Caco-2 (cell line): ENCODE data around the gene KLHL26. TPM values are rescaled to one million over a fixed set of nuclear protein-coding genes. Genes with fewer than 3 reads are reported as not detected.

ENCODE experiments used
- BruUV-seq: library from RNA; stranded (reverse); fragments of 400-500 nt; replicated peaks from 2 replicates; lab custom pipeline; 2021; lab: Mats Ljungman, UMichigan
- CTCF ChIA-PET: fragments of 300-600 bp; sonication (Branson Sonifier 250); formaldehyde crosslinking; loops from one replicate; lab custom pipeline; 2022; ENCODE audit warnings: antibody characterized with exemption; lab: Charles Lee
- POLR2A ChIA-PET: fragments of 300-600 bp; sonication (Branson Sonifier 250); formaldehyde crosslinking; loops from one replicate; lab custom pipeline; 2022; ENCODE audit warnings: antibody characterized with exemption; lab: Charles Lee
- DNase-seq, 2 experiments: peaks; one replicate each; pipeline versions ENCODE4 v3.0.0 to v3.0.0-alpha.2; 2020 to 2022
- H3K27me3 ChIP-seq: replicated peaks from 2 replicates; pipeline ENCODE4 v1.6.0; 2011; ENCODE audit warnings: low read length; ENCODE audit not compliant: control insufficient read depth, insufficient read depth
- H3K36me3 ChIP-seq: 2 replicates; pipeline ENCODE4 v1.5.1; 2011; ENCODE audit warnings: low read length; ENCODE audit not compliant: control insufficient read depth, insufficient read depth
- H3K4me1 ChIP-seq: fragments of 250-450 bp; sonication (Bioruptor Pico); 2 replicates; pipeline ENCODE4 v1.5.1; 2020; ENCODE audit warnings: mild to moderate bottlenecking
- H3K4me3 ChIP-seq: 2 replicates; pipeline ENCODE4 v1.5.1; 2011; ENCODE audit warnings: low read depth, mild to moderate bottlenecking, control low read depth, low read length
- H3K9me3 ChIP-seq: fragments of 250-450 bp; sonication (Bioruptor Pico); 2 replicates; pipeline ENCODE4 v1.5.1; 2020; ENCODE audit warnings: mild to moderate bottlenecking, moderate library complexity
- H3K27ac Mint-ChIP-seq: one replicate; pipeline ENCODE4 v1.8.0; 2022; ENCODE audit warnings: mixed read lengths; ENCODE audit not compliant: unreplicated experiment
- H3K27me3 Mint-ChIP-seq: one replicate; pipeline ENCODE4 v1.8.0; 2022; ENCODE audit warnings: mixed read lengths; ENCODE audit not compliant: insufficient read depth, unreplicated experiment
- H3K36me3 Mint-ChIP-seq: one replicate; pipeline ENCODE4 v1.8.0; 2022; ENCODE audit warnings: mild to moderate bottlenecking, mixed read lengths; ENCODE audit not compliant: insufficient read depth, unreplicated experiment
- H3K4me1 Mint-ChIP-seq: one replicate; pipeline ENCODE4 v1.8.0; 2022; ENCODE audit warnings: low read depth, mixed read lengths; ENCODE audit not compliant: unreplicated experiment
- H3K4me3 Mint-ChIP-seq: one replicate; pipeline ENCODE4 v1.8.0; 2022; ENCODE audit warnings: mild to moderate bottlenecking, moderate library complexity, mixed read lengths; ENCODE audit not compliant: unreplicated experiment
- H3K9me3 Mint-ChIP-seq: one replicate; pipeline ENCODE4 v1.8.0; 2022; ENCODE audit warnings: mixed read lengths; ENCODE audit not compliant: unreplicated experiment
- CTCF ChIP-seq, 2 experiments: fragments of 200-600 bp in 1 of 2; IDR thresholded peaks; 1 replicate in 1 of 2; 2 replicates in 1 of 2; pipeline versions ENCODE4 v1.5.1 to v1.8.0; 2011 to 2022; ENCODE audit warnings: antibody characterized with exemption in 1 of 2, control low read depth in 1 of 2, inconsistent platforms in 1 of 2, low read depth in 1 of 2, low read length in 1 of 2, mild to moderate bottlenecking in 1 of 2, moderate library complexity in 1 of 2; ENCODE audit not compliant: insufficient read depth in 1 of 2, severe bottlenecking in 1 of 2, unreplicated experiment in 1 of 2
- intact Hi-C: fragments of 100-400 bp; cut with micrococcal nuclease; formaldehyde crosslinking; loops from one replicate; pipeline ENCODE4 v1.10.0; 2022; ENCODE audit not compliant: unreplicated experiment
- total RNA-seq: library from RNA; stranded (reverse); gene quantifications from 2 replicates; pipeline ENCODE4 v1.2.3, GENCODE V29; 2022

KLHL26 gene
- total RNA-seq, 1 experiment from 2014 or later: 9.8 TPM

DNA sequence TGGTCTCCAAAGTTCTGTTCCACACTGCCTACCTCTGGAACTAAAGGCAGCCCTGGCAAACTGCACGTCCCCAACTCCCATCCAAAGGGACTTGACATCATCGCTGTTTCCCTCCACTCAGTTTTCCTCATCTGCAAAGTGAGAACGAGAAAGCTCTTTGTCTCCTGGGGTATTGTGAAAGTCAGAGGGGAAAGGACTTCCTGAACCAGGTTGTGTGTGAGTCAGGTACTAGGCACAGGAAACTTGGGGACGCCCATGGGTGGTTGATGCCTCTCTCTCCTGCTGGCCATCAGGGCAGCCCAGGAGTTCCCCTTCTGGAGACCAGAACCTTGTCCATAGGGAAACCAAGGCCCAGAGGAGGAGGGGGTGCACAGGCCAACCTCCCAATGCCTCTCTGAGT is 35.0 kb upstream of the KLHL26 start:
- POLR2A ChIA-PET: no interaction called here
- intact Hi-C loops: no loop called here

DNA sequence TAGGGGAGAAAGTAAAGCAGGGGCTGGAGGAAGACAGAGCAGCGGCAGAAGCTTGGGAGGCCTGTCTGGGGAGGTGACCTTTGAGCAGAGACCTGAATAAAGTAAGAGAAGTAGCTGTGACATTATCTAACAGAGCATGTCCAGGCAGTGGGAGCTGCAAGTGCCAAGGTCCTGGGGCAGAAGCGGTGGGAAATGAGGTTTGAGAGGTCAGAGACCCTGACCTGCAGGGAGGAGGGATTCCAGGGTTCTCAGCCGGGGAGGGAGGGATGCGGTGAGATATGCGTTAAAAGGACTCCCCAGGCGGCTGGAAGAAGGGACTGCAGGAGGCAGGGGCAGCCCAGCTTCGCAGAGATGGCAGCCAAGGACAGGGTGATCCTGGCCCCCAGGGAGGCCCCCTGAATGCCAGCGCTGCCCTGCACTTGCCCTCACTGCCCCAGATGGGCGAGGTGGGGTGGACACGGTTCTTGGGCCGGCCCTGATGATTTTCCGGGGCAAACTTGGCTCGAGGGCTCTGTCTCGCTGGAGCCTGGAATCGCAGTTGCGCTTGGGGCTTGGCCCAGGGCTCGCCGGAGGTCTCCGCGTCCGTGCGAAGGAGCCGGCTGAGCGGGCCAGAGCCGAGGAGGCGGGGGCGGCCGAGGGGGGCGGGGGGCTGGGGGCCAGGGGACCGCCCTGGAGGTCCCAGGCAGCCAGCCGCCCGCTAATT is 33.4 kb upstream of the KLHL26 start:
- CTCF ChIA-PET: interaction anchor here (0.9 kb wide), 1 partner anchor 14 kb away, joined by 3 read pairs; the partner anchor contains the start of gene REX1BD
- Mint-ChIP-seq H3K27ac (no peak overlapping the region), H3K9me3 (no peaks in the 10 kb centered on the region), H3K36me3 (no peaks in the 10 kb centered on the region), H3K4me3 (peak overlapping the region; percentile 17), H3K4me1 (peaks cover 9% of the 10 kb centered on the region), H3K27me3 (peaks cover 15% of the 10 kb centered on the region)
- POLR2A ChIA-PET: interaction anchor here (0.6 kb wide), 1 partner anchor 14 kb away, joined by 3 read pairs; no protein-coding TSS in a partner anchor
- DNase-seq: peak in 1 of 2 experiments; percentile 34
- Histone ChIP-seq H3K4me3 (no peak overlapping the region), H3K36me3 (no peaks in the 10 kb centered on the region), H3K4me1 (peaks cover 8% of the 10 kb centered on the region; the same call in 1 of the 2 replicates), H3K9me3 (no peaks in the 10 kb centered on the region), H3K27me3 (peaks cover 6% of the 10 kb centered on the region)
- peak in 1 of 2 experiments; percentile 10 for TF ChIP-seq CTCF (IDR thresholded peaks at IDR 0.05; ENCODE audit: insufficient read depth in 1 of 2, low read depth in 1 of 2, low read length in 1 of 2, severe bottlenecking in 1 of 2, unreplicated experiment in 1 of 2)
- intact Hi-C loops: no loop called here
- no TSS peak for BruUV-seq

More for the DNA sequence above, 35.0 kb upstream of the KLHL26 start:
- no peaks in the 10 kb centered on the region for H3K4me1 ChIP-seq
- no peak for DNase-seq
- H3K9me3 ChIP-seq: no peaks in the 10 kb centered on the region
- BruUV-seq: no TSS peak
- H3K4me3 ChIP-seq: no peak overlapping the region
- TF ChIP-seq CTCF (IDR thresholded peaks at IDR 0.05; ENCODE audit: insufficient read depth in 1 of 2, low read depth in 1 of 2, low read length in 1 of 2, severe bottlenecking in 1 of 2, unreplicated experiment in 1 of 2): no peak
- CTCF ChIA-PET: no interaction called here
- H3K4me3 Mint-ChIP-seq: no peak overlapping the region
- no peaks in the 10 kb centered on the region for H3K36me3 Mint-ChIP-seq
- peaks cover 9% of the 10 kb centered on the region for H3K27me3 Mint-ChIP-seq
- peaks cover 9% of the 10 kb centered on the region for H3K4me1 Mint-ChIP-seq
- no peaks in the 10 kb centered on the region for H3K36me3 ChIP-seq
- no peaks in the 10 kb centered on the region for H3K9me3 Mint-ChIP-seq
- H3K27me3 ChIP-seq: peaks cover 3% of the 10 kb centered on the region; the same call in 1 of the 2 replicates
- no peak overlapping the region for H3K27ac Mint-ChIP-seq

GRCh38 chr19:18603958-18604819 is 32.6 kb upstream of the KLHL26 start:
- peaks cover 9% of the 10 kb centered on the region for H3K4me1 Mint-ChIP-seq
- BruUV-seq: no TSS peak
- Histone ChIP-seq H3K4me1 (peaks cover 8% of the 10 kb centered on the region; the same call in 1 of the 2 replicates), H3K9me3 (no peaks in the 10 kb centered on the region), H3K36me3 (no peaks in the 10 kb centered on the region), H3K4me3 (no peak overlapping the region), H3K27me3 (peaks cover 6% of the 10 kb centered on the region)
- CTCF ChIA-PET: no interaction called here
- H3K9me3 Mint-ChIP-seq: no peaks in the 10 kb centered on the region
- no peak overlapping the region for H3K4me3 Mint-ChIP-seq
- H3K36me3 Mint-ChIP-seq: no peaks in the 10 kb centered on the region
- TF ChIP-seq CTCF (IDR thresholded peaks at IDR 0.05; ENCODE audit: insufficient read depth in 1 of 2, low read depth in 1 of 2, low read length in 1 of 2, severe bottlenecking in 1 of 2, unreplicated experiment in 1 of 2): no peak
- POLR2A ChIA-PET: no interaction called here
- no peak for DNase-seq
- intact Hi-C loops: no loop called here
- H3K27ac Mint-ChIP-seq: no peak overlapping the region
- peaks cover 22% of the 10 kb centered on the region for H3K27me3 Mint-ChIP-seq
